Measurements from ENCODE around the gene OSTF1. TPM values are rescaled to one million over a fixed set of nuclear protein-coding genes. Genes with fewer than 3 reads are reported as not detected.

The OSTF1 gene
- total and polyA plus RNA-seq, 5 donors from 2014 or later, result 68.2 to 203 (median 144) TPM

DNA sequence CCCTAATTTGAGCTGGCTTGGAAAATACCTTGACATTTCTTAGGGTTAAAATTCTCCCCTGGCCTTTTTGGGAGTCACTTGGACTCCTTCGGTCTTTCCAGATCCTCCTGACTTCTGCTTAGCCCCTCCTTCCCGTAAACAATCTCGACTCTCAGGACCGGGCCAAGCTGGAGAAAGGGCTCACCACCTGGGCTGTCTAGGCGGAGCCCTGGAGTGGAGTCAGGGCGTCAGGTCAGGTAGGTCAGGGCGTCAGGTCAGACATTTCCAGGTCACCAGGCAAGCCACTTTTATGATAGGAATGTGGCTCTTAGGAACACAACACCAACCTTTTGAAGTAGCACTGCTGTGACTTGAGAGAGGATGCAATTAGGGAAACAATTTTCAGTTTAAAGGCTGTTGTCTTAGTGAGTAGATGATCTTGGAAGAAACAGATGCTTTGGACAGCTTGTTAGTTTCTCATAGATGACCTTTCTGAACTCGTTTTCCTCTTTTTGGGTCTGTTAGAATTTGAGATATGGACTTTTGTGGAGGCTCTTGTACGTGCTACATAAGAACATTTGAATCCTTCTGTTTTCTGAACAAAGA, 12.8 kb downstream of the OSTF1 start:
- Mint-ChIP-seq H3K4me3 (peak overlapping the region in 1 of 4 donors; percentile 34), H3K9me3 (no peaks in the 10 kb centered on the region), H3K4me1 (peaks cover 45 to 82% (median 64%) of the 10 kb centered on the region in 4 donors), H3K36me3 (peaks cover 29% of the 10 kb centered on the region), H3K27me3 (no peaks in the 10 kb centered on the region), H3K27ac (peak overlapping the region in 2 of 3 donors; percentile 71 to 83)
- ATAC-seq (ENCODE audit: low read depth in 2 of 2), result no peak
- Histone ChIP-seq H3K9me3 (ENCODE audit: control insufficient read depth in 2 of 2, low read length in 2 of 2) (no peaks in the 10 kb centered on the region), H3K27ac (ENCODE audit: insufficient read depth, low read length, poor library complexity, severe bottlenecking) (no peak overlapping the region), H3K36me3 (ENCODE audit: control insufficient read depth, insufficient read depth, low read length) (peaks cover 31% of the 10 kb centered on the region), H3K27me3 (ENCODE audit: control insufficient read depth, insufficient read depth, low read length) (no peaks in the 10 kb centered on the region), H3K4me3 (ENCODE audit: low read depth, low read length) (no peak overlapping the region), H3K4me1 (ENCODE audit: control insufficient read depth, insufficient read depth, low read length, poor library complexity, severe bottlenecking) (peaks cover 35% of the 10 kb centered on the region)
- no peak for DNase-seq

DNA sequence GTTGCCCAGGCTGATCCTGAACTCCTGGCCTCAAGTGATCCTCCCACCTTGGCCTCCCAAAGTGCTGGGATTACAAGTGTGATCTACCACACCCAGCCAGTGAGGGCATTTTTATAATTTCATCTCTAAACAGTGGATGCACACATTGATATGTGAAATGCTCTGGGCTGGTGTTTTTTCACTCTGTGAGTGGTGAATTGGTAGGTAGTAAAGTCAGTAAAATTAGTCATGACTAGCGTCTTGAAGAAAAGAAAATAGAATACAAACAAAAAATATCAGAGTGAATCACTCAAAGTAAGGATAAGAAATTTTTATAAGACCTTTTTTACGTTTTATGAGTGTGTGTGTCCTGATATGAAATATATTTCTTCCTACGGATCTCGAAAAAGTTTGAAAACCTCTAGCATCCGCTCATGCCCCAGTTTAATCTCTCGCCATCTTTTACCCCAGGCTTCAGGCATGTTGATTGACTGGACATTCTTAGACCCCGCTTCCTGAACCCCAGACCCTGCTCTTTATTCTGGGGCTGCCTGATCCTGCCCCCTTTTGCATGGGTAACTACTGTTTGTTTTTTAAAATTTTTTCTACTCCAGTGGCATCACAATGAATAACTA, 14.0 kb downstream of the OSTF1 start:
- H3K27me3 Mint-ChIP-seq, result no peaks in the 10 kb centered on the region
- H3K27ac ChIP-seq (ENCODE audit: insufficient read depth, low read length, poor library complexity, severe bottlenecking), result no peak overlapping the region
- H3K9me3 ChIP-seq (ENCODE audit: control insufficient read depth in 2 of 2, low read length in 2 of 2), result no peaks in the 10 kb centered on the region
- no peak overlapping the region for H3K4me3 ChIP-seq (ENCODE audit: low read depth, low read length)
- ATAC-seq (ENCODE audit: low read depth in 2 of 2) (no peak), DNase-seq (no peak)
- no peaks in the 10 kb centered on the region for H3K27me3 ChIP-seq (ENCODE audit: control insufficient read depth, insufficient read depth, low read length)
- peaks cover 39% of the 10 kb centered on the region for H3K4me1 ChIP-seq (ENCODE audit: control insufficient read depth, insufficient read depth, low read length, poor library complexity, severe bottlenecking)
- peaks cover 24% of the 10 kb centered on the region for H3K36me3 ChIP-seq (ENCODE audit: control insufficient read depth, insufficient read depth, low read length)
- peaks cover 42 to 79% (median 60%) of the 10 kb centered on the region in 4 donors for H3K4me1 Mint-ChIP-seq
- peak overlapping the region in 1 of 4 donors; percentile 25 for H3K4me3 Mint-ChIP-seq
- H3K36me3 Mint-ChIP-seq, result peaks cover 30% of the 10 kb centered on the region
- H3K27ac Mint-ChIP-seq, result peak overlapping the region; percentile 3 to 90 (median 83)
- no peaks in the 10 kb centered on the region for H3K9me3 Mint-ChIP-seq

DNA sequence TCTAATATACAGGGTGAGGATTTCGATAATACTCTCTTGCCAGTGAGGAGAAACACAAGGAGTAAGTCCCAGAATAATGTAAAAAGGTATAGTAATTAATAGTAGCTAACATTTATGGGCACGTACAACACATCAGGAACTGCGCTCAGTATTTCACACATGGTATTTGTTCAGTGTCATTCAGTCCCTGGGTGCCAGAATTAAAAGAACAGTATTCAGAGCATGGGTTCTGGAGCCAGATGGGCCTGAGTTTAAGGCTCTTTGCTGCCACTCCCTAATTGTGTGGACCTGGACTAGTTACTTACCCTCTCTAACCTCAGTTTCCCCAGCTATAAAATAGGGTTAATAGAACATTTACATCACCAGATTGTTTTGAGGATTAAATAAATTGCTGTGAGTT, 16.3 kb downstream of the OSTF1 start:
- no peak overlapping the region for H3K4me3 ChIP-seq (ENCODE audit: low read depth, low read length)
- H3K27me3 Mint-ChIP-seq, result no peaks in the 10 kb centered on the region
- no peaks in the 10 kb centered on the region for H3K9me3 Mint-ChIP-seq
- no peak overlapping the region for H3K27ac ChIP-seq (ENCODE audit: insufficient read depth, low read length, poor library complexity, severe bottlenecking)
- H3K27ac Mint-ChIP-seq, result peak overlapping the region in 2 of 3 donors; percentile 21 to 60
- no peaks in the 10 kb centered on the region for H3K27me3 ChIP-seq (ENCODE audit: control insufficient read depth, insufficient read depth, low read length)
- peaks cover 25% of the 10 kb centered on the region for H3K36me3 Mint-ChIP-seq
- H3K9me3 ChIP-seq (ENCODE audit: control insufficient read depth in 2 of 2, low read length in 2 of 2), result no peaks in the 10 kb centered on the region
- ATAC-seq (ENCODE audit: low read depth in 2 of 2), result no peak
- H3K4me1 Mint-ChIP-seq, result peaks cover 46 to 84% (median 65%) of the 10 kb centered on the region in 4 donors
- no peak for DNase-seq
- H3K4me3 Mint-ChIP-seq, result peak overlapping the region in 2 of 4 donors; percentile 7 to 20
- peaks cover 19% of the 10 kb centered on the region for H3K36me3 ChIP-seq (ENCODE audit: control insufficient read depth, insufficient read depth, low read length)
- H3K4me1 ChIP-seq (ENCODE audit: control insufficient read depth, insufficient read depth, low read length, poor library complexity, severe bottlenecking), result peaks cover 37% of the 10 kb centered on the region

GRCh38 chr9:75105019-75105540, 16.8 kb downstream of the OSTF1 start:
- DNase-seq (no peak), ATAC-seq (ENCODE audit: low read depth in 2 of 2) (no peak)
- Mint-ChIP-seq H3K27me3 (no peaks in the 10 kb centered on the region), H3K9me3 (no peaks in the 10 kb centered on the region), H3K36me3 (peaks cover 25% of the 10 kb centered on the region), H3K4me3 (peak overlapping the region in 2 of 4 donors; percentile 9 to 20), H3K4me1 (peaks cover 48 to 83% (median 65%) of the 10 kb centered on the region in 4 donors), H3K27ac (peak overlapping the region; percentile 21 to 79 (median 60))
- Histone ChIP-seq H3K27ac (ENCODE audit: insufficient read depth, low read length, poor library complexity, severe bottlenecking) (no peak overlapping the region), H3K9me3 (ENCODE audit: control insufficient read depth in 2 of 2, low read length in 2 of 2) (no peaks in the 10 kb centered on the region), H3K4me3 (ENCODE audit: low read depth, low read length) (peak overlapping the region; percentile 34), H3K36me3 (ENCODE audit: control insufficient read depth, insufficient read depth, low read length) (peaks cover 16% of the 10 kb centered on the region), H3K27me3 (ENCODE audit: control insufficient read depth, insufficient read depth, low read length) (no peaks in the 10 kb centered on the region), H3K4me1 (ENCODE audit: control insufficient read depth, insufficient read depth, low read length, poor library complexity, severe bottlenecking) (peaks cover 37% of the 10 kb centered on the region)

DNA sequence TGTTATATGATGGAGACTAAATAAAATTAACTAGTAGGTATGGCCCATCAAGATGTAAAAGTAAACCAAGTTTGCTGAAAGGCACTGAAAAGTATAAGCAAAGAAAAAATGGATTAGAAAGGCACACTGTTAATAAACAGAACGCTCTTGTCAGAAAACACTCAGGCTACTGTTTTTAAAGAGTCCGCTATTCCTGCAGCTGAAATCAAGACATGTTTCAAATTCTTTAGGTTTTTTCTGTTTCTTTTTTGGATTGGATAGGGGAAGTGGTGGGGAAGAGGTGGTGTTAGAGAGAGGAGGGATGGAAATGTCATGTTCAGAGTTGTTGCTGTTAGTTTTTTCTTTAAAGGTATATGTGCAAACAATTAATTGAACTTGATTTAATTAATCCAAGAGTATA, 17.5 kb downstream of the OSTF1 start:
- Mint-ChIP-seq H3K4me1 (peaks cover 52 to 86% (median 67%) of the 10 kb centered on the region in 4 donors), H3K9me3 (no peaks in the 10 kb centered on the region), H3K4me3 (peak overlapping the region in 2 of 4 donors; percentile 57 to 69), H3K36me3 (peaks cover 24% of the 10 kb centered on the region), H3K27me3 (no peaks in the 10 kb centered on the region), H3K27ac (peak overlapping the region in 2 of 3 donors; percentile 0 to 6)
- Histone ChIP-seq H3K36me3 (ENCODE audit: control insufficient read depth, insufficient read depth, low read length) (peaks cover 15% of the 10 kb centered on the region), H3K9me3 (ENCODE audit: control insufficient read depth in 2 of 2, low read length in 2 of 2) (no peaks in the 10 kb centered on the region), H3K27ac (ENCODE audit: insufficient read depth, low read length, poor library complexity, severe bottlenecking) (no peak overlapping the region), H3K4me1 (ENCODE audit: control insufficient read depth, insufficient read depth, low read length, poor library complexity, severe bottlenecking) (peaks cover 38% of the 10 kb centered on the region), H3K27me3 (ENCODE audit: control insufficient read depth, insufficient read depth, low read length) (no peaks in the 10 kb centered on the region), H3K4me3 (ENCODE audit: low read depth, low read length) (no peak overlapping the region)
- DNase-seq (no peak), ATAC-seq (ENCODE audit: low read depth in 2 of 2) (no peak)

DNA sequence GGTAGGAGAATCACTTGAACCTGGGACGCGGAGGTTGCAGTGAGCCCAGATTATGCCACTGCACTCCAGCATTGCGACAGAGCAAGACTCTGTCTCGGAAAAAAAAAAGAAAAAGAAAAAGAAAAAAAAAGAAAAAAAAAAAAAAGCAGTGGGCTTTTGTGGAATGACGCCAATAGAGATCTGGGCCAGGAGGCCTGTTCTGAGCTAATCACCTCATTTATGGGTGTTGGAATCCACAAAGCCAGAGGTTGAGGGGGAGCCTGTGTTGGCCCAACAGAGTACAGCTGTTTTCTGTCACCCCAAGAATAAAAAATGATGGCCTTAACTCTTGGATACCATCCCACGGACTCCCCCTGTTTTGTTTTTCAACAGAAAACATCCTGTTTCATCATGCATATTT, 18.5 kb downstream of the OSTF1 start:
- H3K4me3 Mint-ChIP-seq, result no peak overlapping the region
- Histone ChIP-seq H3K27me3 (ENCODE audit: control insufficient read depth, insufficient read depth, low read length) (no peaks in the 10 kb centered on the region), H3K4me3 (ENCODE audit: low read depth, low read length) (no peak overlapping the region), H3K9me3 (ENCODE audit: control insufficient read depth in 2 of 2, low read length in 2 of 2) (no peaks in the 10 kb centered on the region), H3K4me1 (ENCODE audit: control insufficient read depth, insufficient read depth, low read length, poor library complexity, severe bottlenecking) (peaks cover 43% of the 10 kb centered on the region), H3K27ac (ENCODE audit: insufficient read depth, low read length, poor library complexity, severe bottlenecking) (no peak overlapping the region), H3K36me3 (ENCODE audit: control insufficient read depth, insufficient read depth, low read length) (peaks cover 9% of the 10 kb centered on the region)
- peaks cover 48 to 84% (median 66%) of the 10 kb centered on the region in 4 donors for H3K4me1 Mint-ChIP-seq
- no peaks in the 10 kb centered on the region for H3K27me3 Mint-ChIP-seq
- ATAC-seq (ENCODE audit: low read depth in 2 of 2) (no peak), DNase-seq (no peak)
- H3K27ac Mint-ChIP-seq, result peak overlapping the region in 1 of 3 donors; percentile 21
- peaks cover 16% of the 10 kb centered on the region for H3K36me3 Mint-ChIP-seq
- no peaks in the 10 kb centered on the region for H3K9me3 Mint-ChIP-seq

DNA sequence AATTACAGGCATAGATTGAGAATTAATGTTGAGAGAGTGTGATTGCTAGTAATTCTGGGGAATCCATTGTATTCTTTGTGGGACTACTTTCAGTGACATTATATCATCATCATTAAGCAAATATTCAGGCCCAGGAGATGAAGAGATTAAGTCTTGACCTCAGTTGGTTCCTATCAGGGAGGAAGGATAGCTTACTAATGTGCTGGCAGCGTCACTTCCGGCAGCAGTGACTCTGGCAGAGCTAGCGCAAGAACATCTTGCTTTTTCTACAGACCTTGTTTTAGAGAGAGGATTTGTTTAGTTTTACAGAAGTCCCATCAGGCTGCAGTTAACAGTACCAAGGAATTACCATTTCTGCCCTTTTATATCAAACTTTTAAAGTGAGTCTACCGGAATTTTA, 20.3 kb downstream of the OSTF1 start:
- Mint-ChIP-seq H3K4me3 (peak overlapping the region in 1 of 4 donors; percentile 22), H3K4me1 (peaks cover 50 to 85% (median 68%) of the 10 kb centered on the region in 4 donors), H3K9me3 (no peaks in the 10 kb centered on the region), H3K27me3 (no peaks in the 10 kb centered on the region), H3K36me3 (peaks cover 13% of the 10 kb centered on the region), H3K27ac (peak overlapping the region in 2 of 3 donors; percentile 32 to 54)
- Histone ChIP-seq H3K27ac (ENCODE audit: insufficient read depth, low read length, poor library complexity, severe bottlenecking) (peak overlapping the region; percentile 55), H3K36me3 (ENCODE audit: control insufficient read depth, insufficient read depth, low read length) (peaks cover 2% of the 10 kb centered on the region), H3K4me1 (ENCODE audit: control insufficient read depth, insufficient read depth, low read length, poor library complexity, severe bottlenecking) (peaks cover 43% of the 10 kb centered on the region), H3K27me3 (ENCODE audit: control insufficient read depth, insufficient read depth, low read length) (no peaks in the 10 kb centered on the region), H3K9me3 (ENCODE audit: control insufficient read depth in 2 of 2, low read length in 2 of 2) (no peaks in the 10 kb centered on the region), H3K4me3 (ENCODE audit: low read depth, low read length) (no peak overlapping the region)
- ATAC-seq (ENCODE audit: low read depth in 2 of 2), result no peak
- DNase-seq, result peak in 2 of 3 donors; percentile 8 to 16
